Upper lobe of left lung (tissue), 6 donors: ENCODE results near the gene SOX5. TPM values are rescaled to one million over a fixed set of nuclear protein-coding genes. Genes with fewer than 3 reads are reported as not detected.

Source experiments
- ATAC-seq, 2 donors: fragments of 200-7000 bp; cut with Tn5 transposase; one replicate each; pipeline ENCODE4 v1.9.1; 2022; ENCODE audit warnings: mild to moderate bottlenecking in 2 of 2, moderate library complexity in 2 of 2; ENCODE audit not compliant: low FRiP score in 2 of 2
- DNase-seq, 2 donors: peaks; one replicate each; pipeline ENCODE4 v3.0.0-alpha.2; 2019 to 2020
- H3K27ac ChIP-seq, 4 donors: fragments of 200-600 bp; sonication (generic); one replicate each; pipeline ENCODE4 v1.5.1; 2016 to 2019
- H3K27me3 ChIP-seq, 4 donors: fragments of 200-600 bp; sonication (generic); one replicate each; pipeline ENCODE4 v1.5.1; 2017 to 2019
- H3K36me3 ChIP-seq, 4 donors: fragments of 200-600 bp; sonication (generic); one replicate each; pipeline ENCODE4 v1.5.1; 2016 to 2019
- H3K4me1 ChIP-seq, 4 donors: fragments of 200-600 bp; sonication (generic); one replicate each; pipeline ENCODE4 v1.5.1; 2018 to 2019
- H3K4me3 ChIP-seq, 4 donors: fragments of 200-600 bp; sonication (generic); one replicate each; pipeline ENCODE4 v1.5.1; 2017 to 2019; ENCODE audit warnings: mild to moderate bottlenecking in 2 of 4, moderate library complexity in 1 of 4
- H3K9me3 ChIP-seq, 4 donors: fragments of 200-600 bp; sonication (generic); one replicate each; pipeline ENCODE4 v1.5.1; 2018 to 2019
- CTCF ChIP-seq, 6 experiments: fragments of 450-650 bp in 4 of 6; fragments of 200-600 bp in 2 of 6; sonication (generic) in 2 of 6; IDR thresholded peaks; one replicate each; pipeline ENCODE4 v1.5.1; 2016 to 2019; ENCODE audit warnings: antibody characterized with exemption in 6 of 6
- EP300 ChIP-seq, 4 donors: sonication (generic); formaldehyde crosslinking; IDR thresholded peaks; one replicate each; pipeline ENCODE4 v1.5.1; 2017; ENCODE audit warnings: antibody characterized with exemption in 4 of 4, control low read depth in 2 of 4
- POLR2A ChIP-seq, 4 donors: fragments of 450-650 bp; IDR thresholded peaks; one replicate each; pipeline ENCODE4 v1.5.1; 2016 to 2017; ENCODE audit warnings: antibody characterized with exemption in 4 of 4, mild to moderate bottlenecking in 2 of 4
- POLR2AphosphoS5 ChIP-seq, 2 donors: sonication (generic); formaldehyde crosslinking; IDR thresholded peaks; one replicate each; pipeline ENCODE4 v1.5.1; 2017; ENCODE audit warnings: antibody characterized with exemption in 2 of 2
- WGBS, 2 donors: methylation state at CpG; one replicate each; pipeline ENCODE4 v1.1.5; 2017 to 2018; 5-methylcytosine and 5-hydroxymethylcytosine counted together
- total RNA-seq, 6 donors: library from RNA; depleted of rRNA in 4 of 6; stranded (reverse); fragments of >200 nt in 4 of 6; gene quantifications; one replicate each; pipeline versions ENCODE4 v1.1.0 to v1.2.1, GENCODE V29; 2016 to 2021
- donor health status: DM: no; HTN: no; CAD: no; lungs with moderate emphysema.
- donor health status: DM: no; HTN: yes; CAD: no; lungs with severe emphysema.

SOX5 gene
- total RNA-seq, 6 donors from 2014 or later: 9.6 to 31.4 (median 14.5) TPM

GRCh38 chr12:23684121-23684520 is 265.3 kb downstream of the SOX5 start:
- TF ChIP-seq POLR2AphosphoS5 (IDR thresholded peaks at IDR 0.05) (no peak), POLR2A (IDR thresholded peaks at IDR 0.05) (no peak), CTCF (IDR thresholded peaks at IDR 0.05) (no peak), EP300 (IDR thresholded peaks at IDR 0.05) (no peak)
- no peaks in the 10 kb centered on the region for H3K36me3 ChIP-seq
- no peaks in the 10 kb centered on the region for H3K4me1 ChIP-seq
- ATAC-seq (no peak), DNase-seq (no peak)
- WGBS, 2 donors: 70 to 94% methylated on average over 1 of the region's 1 CpG
- H3K4me3 ChIP-seq: no peak overlapping the region
- no peaks in the 10 kb centered on the region for H3K27me3 ChIP-seq
- H3K27ac ChIP-seq: no peak overlapping the region
- H3K9me3 ChIP-seq: no peaks in the 10 kb centered on the region

- TF ChIP-seq POLR2AphosphoS5 (IDR thresholded peaks at IDR 0.05): no peak
- no peak for TF ChIP-seq POLR2A (IDR thresholded peaks at IDR 0.05)
- no peak for TF ChIP-seq CTCF (IDR thresholded peaks at IDR 0.05)
- no peak for TF ChIP-seq EP300 (IDR thresholded peaks at IDR 0.05)
- ATAC-seq: no peak
These were observed 268.2 kb downstream of the SOX5 start for GRCh38 chr12:23681237-23681636.

GRCh38 chr12:23674064-23674463 is 275.4 kb downstream of the SOX5 start:
- Histone ChIP-seq H3K36me3 (no peaks in the 10 kb centered on the region), H3K27me3 (no peaks in the 10 kb centered on the region), H3K9me3 (no peaks in the 10 kb centered on the region), H3K4me3 (no peak overlapping the region), H3K4me1 (no peaks in the 10 kb centered on the region), H3K27ac (no peak overlapping the region)
- TF ChIP-seq EP300 (IDR thresholded peaks at IDR 0.05) (no peak), POLR2A (IDR thresholded peaks at IDR 0.05) (no peak), POLR2AphosphoS5 (IDR thresholded peaks at IDR 0.05) (no peak), CTCF (IDR thresholded peaks at IDR 0.05) (no peak)
- WGBS, 2 donors: 85 to 88% methylated on average over 7 of the region's 7 CpGs
- no peak for DNase-seq
- no peak for ATAC-seq

More at GRCh38 chr12:23681237-23681636, 268.2 kb downstream of the SOX5 start:
- Histone ChIP-seq H3K4me3 (no peak overlapping the region), H3K36me3 (no peaks in the 10 kb centered on the region), H3K9me3 (no peaks in the 10 kb centered on the region), H3K4me1 (no peaks in the 10 kb centered on the region), H3K27ac (no peak overlapping the region), H3K27me3 (no peaks in the 10 kb centered on the region)
- DNase-seq: no peak

- Histone ChIP-seq H3K36me3 (no peaks in the 10 kb centered on the region), H3K27ac (no peak overlapping the region), H3K9me3 (no peaks in the 10 kb centered on the region), H3K4me1 (no peaks in the 10 kb centered on the region), H3K4me3 (no peak overlapping the region), H3K27me3 (no peaks in the 10 kb centered on the region)
- ATAC-seq (no peak), DNase-seq (no peak)
- TF ChIP-seq EP300 (IDR thresholded peaks at IDR 0.05): no peak
- no peak for TF ChIP-seq POLR2A (IDR thresholded peaks at IDR 0.05)
- no peak for TF ChIP-seq CTCF (IDR thresholded peaks at IDR 0.05)
- TF ChIP-seq POLR2AphosphoS5 (IDR thresholded peaks at IDR 0.05): no peak
- WGBS, 2 donors: 69 to 75% methylated on average over 3 of the region's 3 CpGs
These were observed 277.6 kb downstream of the SOX5 start for GRCh38 chr12:23671881-23672280.

GRCh38 chr12:23670684-23671083 is 278.8 kb downstream of the SOX5 start:
- Histone ChIP-seq H3K4me1 (no peaks in the 10 kb centered on the region), H3K27me3 (no peaks in the 10 kb centered on the region), H3K9me3 (no peaks in the 10 kb centered on the region), H3K36me3 (no peaks in the 10 kb centered on the region), H3K4me3 (no peak overlapping the region), H3K27ac (no peak overlapping the region)
- DNase-seq: no peak
- TF ChIP-seq POLR2A (IDR thresholded peaks at IDR 0.05): no peak
- TF ChIP-seq POLR2AphosphoS5 (IDR thresholded peaks at IDR 0.05): no peak
- TF ChIP-seq CTCF (IDR thresholded peaks at IDR 0.05): no peak
- no peak for ATAC-seq
- 66 to 81% methylated on average over 2 of the region's 2 CpGs for WGBS, 2 donors
